Gastroesophageal sphincter (tissue), 3 donors: ENCODE results near the gene TFF2.

Source experiments
- EP300 ChIP-seq: sonication (generic); formaldehyde crosslinking; IDR thresholded peaks from one replicate; pipeline ENCODE4 v1.6.1; 2017; ENCODE audit warnings: antibody characterized with exemption, mild to moderate bottlenecking
- POLR2A ChIP-seq, 2 donors: fragments of 450-650 bp; IDR thresholded peaks; one replicate each; pipeline ENCODE4 v1.6.1; 2017; ENCODE audit warnings: antibody characterized with exemption in 2 of 2, mild to moderate bottlenecking in 2 of 2, moderate library complexity in 1 of 2
- POLR2AphosphoS5 ChIP-seq: sonication (generic); formaldehyde crosslinking; IDR thresholded peaks from one replicate; pipeline ENCODE4 v1.6.1; 2017; ENCODE audit warnings: antibody characterized with exemption
- TF ChIP-seq, protein P1 (sequence below), 4 experiments: fragments of 200-600 bp in 2 of 4; fragments of 450-650 bp in 2 of 4; sonication (generic) in 1 of 4; IDR thresholded peaks; one replicate each; pipeline ENCODE4 v1.5.1; 2017 to 2019; ENCODE audit warnings: antibody characterized with exemption in 4 of 4, mild to moderate bottlenecking in 2 of 4, moderate library complexity in 2 of 4

DNA sequence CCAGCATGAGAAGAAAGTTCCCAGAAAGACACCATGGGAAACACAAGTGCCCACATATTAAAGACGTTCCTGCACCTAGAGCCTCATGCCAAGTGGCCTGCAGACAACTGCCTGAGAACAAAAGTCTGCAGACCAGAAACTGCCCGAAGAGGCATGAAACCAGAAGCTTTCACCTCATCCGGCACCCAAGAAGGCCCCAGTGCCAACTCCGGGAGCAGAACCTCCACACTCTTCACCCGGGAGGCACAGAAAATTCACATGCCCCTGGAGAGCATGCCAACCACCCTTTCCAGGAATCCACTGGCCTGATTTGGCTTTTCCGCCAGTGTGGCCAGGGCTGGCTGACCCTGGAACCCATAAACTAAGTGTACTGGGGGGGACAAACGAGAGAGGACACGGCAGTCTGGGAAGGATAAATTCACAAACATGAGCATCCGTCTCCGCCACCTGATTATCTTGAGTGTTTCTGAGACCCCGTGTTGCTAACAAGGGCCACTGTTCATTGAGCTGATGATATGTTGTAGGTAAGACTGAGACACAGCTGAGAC, 6.8 kb downstream of the TFF2 start:
- TF ChIP-seq, protein P1, sequence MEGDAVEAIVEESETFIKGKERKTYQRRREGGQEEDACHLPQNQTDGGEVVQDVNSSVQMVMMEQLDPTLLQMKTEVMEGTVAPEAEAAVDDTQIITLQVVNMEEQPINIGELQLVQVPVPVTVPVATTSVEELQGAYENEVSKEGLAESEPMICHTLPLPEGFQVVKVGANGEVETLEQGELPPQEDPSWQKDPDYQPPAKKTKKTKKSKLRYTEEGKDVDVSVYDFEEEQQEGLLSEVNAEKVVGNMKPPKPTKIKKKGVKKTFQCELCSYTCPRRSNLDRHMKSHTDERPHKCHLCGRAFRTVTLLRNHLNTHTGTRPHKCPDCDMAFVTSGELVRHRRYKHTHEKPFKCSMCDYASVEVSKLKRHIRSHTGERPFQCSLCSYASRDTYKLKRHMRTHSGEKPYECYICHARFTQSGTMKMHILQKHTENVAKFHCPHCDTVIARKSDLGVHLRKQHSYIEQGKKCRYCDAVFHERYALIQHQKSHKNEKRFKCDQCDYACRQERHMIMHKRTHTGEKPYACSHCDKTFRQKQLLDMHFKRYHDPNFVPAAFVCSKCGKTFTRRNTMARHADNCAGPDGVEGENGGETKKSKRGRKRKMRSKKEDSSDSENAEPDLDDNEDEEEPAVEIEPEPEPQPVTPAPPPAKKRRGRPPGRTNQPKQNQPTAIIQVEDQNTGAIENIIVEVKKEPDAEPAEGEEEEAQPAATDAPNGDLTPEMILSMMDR (IDR thresholded peaks at IDR 0.05) = no peak
- TF ChIP-seq POLR2A (IDR thresholded peaks at IDR 0.05) (no peak), POLR2AphosphoS5 (no peak), EP300 (no peak)
